ENCODE measurements around the gene CPEB4.

CPEB4 gene

GRCh38 chr5:173887610-173888472 lies at the start of gene CPEB4:
Gene CPEB4, plus strand, starts transcription at chr5:173888349. Its CDS starts 1,385 bp downstream, at chr5:173889734.
- DNase-seq: peak; percentile 94

- DNase-seq: no peak
Measured at GRCh38 chr5:173839117-173839713, 48.9 kb upstream of the CPEB4 start.

- DNase-seq: no peak
Measured at GRCh38 chr5:173840111-173840983, 47.8 kb upstream of the CPEB4 start.

GRCh38 chr5:173841710-173842109 lies 46.4 kb upstream of the CPEB4 start:
- no peak for DNase-seq

GRCh38 chr5:173843794-173844193 lies 44.4 kb upstream of the CPEB4 start:
- no peak for DNase-seq

- no peak for DNase-seq
Measured at GRCh38 chr5:173845321-173845720, 42.8 kb upstream of the CPEB4 start.

- no peak for DNase-seq
Measured at GRCh38 chr5:173846929-173847501, 41.1 kb upstream of the CPEB4 start.

GRCh38 chr5:173848986-173849596 lies 39.1 kb upstream of the CPEB4 start:
- no peak for DNase-seq

- DNase-seq: no peak
Measured at GRCh38 chr5:173849908-173850307, 38.2 kb upstream of the CPEB4 start.

GRCh38 chr5:173850659-173851058 lies 37.5 kb upstream of the CPEB4 start:
- DNase-seq: no peak

GRCh38 chr5:173851595-173852243 lies 36.4 kb upstream of the CPEB4 start:
- DNase-seq: no peak

- DNase-seq: no peak
Measured at GRCh38 chr5:173852790-173853359, 35.3 kb upstream of the CPEB4 start.

GRCh38 chr5:173853370-173854131 lies 34.6 kb upstream of the CPEB4 start:
- DNase-seq: no peak

- no peak for DNase-seq
Measured at GRCh38 chr5:173855162-173855994, 32.8 kb upstream of the CPEB4 start.

GRCh38 chr5:173855995-173856656 lies 32.0 kb upstream of the CPEB4 start:
- no peak for DNase-seq

GRCh38 chr5:173857234-173857633 lies 30.9 kb upstream of the CPEB4 start:
- DNase-seq: no peak

- DNase-seq: no peak
Measured at GRCh38 chr5:173858021-173858669, 30.0 kb upstream of the CPEB4 start.

GRCh38 chr5:173858670-173859407 lies 29.3 kb upstream of the CPEB4 start:
- no peak for DNase-seq
